DMS153 treated with DMSO at 0.1 percent for 48 hours (cell line): ENCODE measurements around the gene PLSCR2.
"Not testable (repeated sequence)": the region's sequence is repeated elsewhere in the genome, so short reads cannot be mapped to it uniquely, and the experiment has no call there.

Experiments used
- DNase-seq: peaks from one replicate; lab custom pipeline; 2025; ENCODE audit not compliant: unreplicated experiment; lab: John Stamatoyannopoulos, UW

PLSCR2 gene

DNA sequence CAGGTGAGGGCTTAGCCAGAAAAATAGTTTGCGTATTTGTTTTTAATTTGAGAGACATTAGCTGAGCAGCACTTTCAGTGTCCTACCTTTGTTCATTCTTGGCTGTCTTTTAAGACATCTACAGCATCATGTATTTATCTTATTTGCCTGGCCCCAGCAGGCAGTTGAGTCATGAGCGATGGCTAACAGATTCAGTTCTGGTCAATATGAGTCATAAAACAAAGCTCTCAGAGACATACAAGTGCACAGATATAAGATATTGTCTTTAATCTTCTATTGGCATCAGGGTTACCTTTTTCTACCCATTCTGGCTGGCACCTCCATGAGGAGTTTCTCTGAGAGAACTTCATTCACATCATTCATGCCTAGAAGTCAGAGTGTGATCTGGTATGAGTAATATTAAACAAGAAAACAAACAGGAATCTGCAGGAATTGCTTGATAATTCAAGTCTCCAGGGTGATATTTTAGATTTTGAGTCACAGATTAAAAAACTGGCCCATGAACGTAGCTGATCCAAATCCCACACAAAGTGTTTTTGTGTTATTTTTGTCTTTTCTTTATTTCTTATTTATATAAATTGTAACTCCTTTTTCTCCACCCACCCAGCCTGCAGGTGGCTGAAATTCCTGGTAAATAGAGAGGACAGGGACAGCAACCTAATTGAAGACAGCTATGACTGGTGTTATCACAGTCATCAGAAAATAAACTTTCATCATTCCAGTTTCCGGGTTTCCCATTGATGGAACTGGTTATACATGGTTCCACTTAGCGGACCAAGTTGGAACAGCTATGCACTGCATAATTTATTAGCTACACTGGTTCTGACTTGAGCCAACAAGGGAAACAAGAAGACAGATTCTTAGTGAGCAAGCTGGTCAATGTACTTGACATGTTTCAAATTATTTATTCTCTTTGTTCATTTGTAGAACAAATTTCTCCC is 47.3 kb downstream of the PLSCR2 start:
- no peak for DNase-seq

DNA sequence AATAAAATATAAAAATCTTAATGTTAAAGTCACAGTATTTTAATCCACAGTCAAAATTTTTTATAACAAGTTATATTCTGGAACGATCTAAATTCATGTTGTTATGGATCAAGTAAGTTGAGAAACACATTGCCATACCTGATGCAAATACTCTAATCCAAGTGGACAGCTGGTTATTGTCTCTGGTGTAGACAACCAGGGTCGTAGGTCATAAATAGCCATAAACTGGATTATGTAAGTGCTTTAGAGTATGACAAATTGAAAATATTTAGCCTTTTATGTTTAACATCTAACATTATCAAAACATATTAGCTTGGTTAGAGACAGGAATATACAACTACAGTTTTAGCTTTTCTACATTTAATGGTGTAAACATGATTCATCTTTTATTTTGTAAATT is 53.0 kb downstream of the PLSCR2 start:
- DNase-seq: no peak

DNA sequence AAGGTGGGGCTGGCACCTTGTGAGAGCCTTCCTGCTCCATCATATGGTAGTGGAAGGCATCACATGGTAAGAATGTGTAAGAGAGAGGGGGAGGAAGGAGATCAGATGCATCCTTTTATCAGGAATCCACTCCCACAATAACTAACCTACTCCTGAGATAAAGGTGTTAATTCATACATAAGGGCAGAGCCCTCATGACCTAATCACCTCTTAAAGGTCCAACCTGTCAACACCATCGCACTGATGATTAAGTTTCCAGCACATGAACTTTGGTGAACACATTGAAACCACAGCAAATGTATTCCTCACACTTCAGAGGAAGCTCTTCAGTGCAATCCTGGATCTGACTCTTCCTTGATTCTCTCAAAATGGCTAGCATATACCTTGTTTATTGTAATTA is 55.4 kb downstream of the PLSCR2 start:
- DNase-seq: no peak

DNA sequence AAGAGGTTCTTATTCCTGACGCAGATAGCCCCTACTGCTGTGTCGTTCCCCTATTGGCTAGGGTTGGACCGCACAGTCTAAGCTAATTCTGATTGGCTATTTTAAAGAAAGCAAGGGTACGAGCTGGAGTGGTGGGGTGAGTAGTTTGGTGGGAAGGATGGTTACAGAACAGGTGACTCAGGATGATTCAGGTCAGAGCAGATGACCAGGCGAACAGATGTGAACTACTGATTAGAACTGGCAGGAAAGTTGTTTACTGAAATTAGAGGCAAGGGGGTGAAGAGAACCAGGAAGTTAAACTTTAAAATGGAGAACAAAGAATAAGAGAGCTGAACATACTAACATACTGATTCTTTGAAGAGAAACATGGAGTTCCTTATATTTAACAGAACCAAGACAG is 56.6 kb downstream of the PLSCR2 start:
- not testable (repeated sequence) for DNase-seq

DNA sequence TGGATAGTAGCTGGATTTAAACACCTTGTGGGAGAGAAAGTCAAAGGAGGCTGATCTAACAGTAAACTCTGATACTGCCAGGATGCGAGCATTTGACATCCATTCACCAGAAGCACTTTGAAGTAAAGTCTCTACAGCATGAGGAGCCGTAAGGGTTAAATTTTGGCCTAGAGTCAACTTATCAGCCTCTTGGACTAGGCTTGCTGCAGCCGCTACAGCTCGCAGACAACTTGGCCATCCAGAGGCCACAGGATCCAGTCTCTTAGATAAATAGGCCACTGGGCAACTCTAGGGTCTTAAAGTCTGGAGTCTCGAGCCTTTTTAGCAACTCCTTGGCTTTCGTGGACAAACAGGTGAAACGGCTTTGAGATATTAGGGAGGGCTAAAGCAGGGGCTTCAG is 61.4 kb downstream of the PLSCR2 start:
- no peak for DNase-seq

DNA sequence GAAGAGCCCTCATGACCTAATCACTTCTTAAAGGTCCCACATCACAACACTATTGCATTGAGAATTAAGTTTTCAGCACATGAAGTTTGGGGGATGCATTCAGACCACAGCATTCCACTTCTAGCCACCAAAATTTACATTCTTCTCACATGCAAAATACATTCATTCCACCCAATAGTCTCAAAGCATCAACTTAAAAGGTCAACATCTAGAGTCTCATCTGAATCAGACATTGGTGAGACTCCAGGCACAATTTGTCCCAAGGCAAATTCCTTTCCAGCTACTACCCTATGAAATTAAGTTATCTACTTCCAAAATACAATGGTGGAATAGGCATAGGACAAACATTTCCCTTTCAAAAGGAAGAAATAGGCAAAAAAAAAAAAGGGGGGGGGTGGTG is 64.9 kb downstream of the PLSCR2 start:
- DNase-seq: no peak

DNA sequence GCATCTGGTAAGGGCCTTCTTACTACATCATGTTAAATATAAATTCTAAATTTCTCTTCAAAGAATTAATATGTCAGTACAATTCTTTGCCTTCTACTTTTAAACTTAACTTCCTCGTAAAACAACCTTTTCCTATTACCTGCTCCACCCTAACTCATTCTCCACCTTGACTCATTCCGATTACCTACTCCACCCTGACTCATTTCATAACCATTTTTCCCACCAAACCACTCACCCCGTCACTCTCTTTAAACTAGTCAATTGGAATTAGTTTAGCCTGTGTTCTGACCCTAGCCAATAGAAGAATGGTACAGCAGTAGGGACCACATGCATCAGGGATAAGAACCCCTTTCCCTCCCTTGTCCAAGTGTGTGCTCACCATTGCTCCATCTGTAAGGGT is 65.6 kb downstream of the PLSCR2 start:
- no peak for DNase-seq

DNA sequence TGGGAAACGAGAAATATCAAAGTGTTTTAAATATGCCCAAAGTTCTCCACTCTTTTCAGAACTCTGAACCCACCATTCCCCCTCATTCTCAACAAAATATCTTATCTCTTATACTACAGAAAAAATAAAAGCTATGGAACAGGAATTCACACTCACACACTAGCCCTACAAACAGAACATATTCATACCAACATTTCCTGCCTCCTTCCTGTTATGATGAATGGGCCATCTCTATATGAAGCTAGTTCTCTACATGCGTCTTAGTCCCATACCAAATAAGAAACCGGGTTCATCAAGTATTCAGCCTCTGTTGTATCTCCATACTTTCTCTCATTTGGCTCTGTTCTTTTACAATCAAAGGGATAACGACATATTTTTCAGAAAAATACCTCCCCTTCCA is 72.6 kb downstream of the PLSCR2 start:
- no peak for DNase-seq

DNA sequence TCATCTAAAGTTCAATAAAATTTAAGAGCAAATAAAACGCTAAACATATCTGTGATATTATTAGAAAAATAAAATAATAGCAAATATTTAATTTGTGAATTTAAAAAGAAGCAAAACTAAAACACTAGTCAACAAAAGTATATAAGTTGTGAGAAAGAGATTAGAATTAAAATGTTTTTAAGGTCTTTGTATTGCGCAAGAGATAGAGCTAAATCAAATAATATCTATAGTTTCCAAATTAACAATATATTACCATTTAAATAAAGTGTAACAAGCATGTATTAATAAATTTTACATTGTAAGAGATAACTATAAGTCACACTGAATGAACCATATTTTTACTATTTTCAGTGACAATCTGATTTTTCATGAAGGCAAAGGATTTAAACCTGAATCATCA is 74.2 kb downstream of the PLSCR2 start:
- no peak for DNase-seq

DNA sequence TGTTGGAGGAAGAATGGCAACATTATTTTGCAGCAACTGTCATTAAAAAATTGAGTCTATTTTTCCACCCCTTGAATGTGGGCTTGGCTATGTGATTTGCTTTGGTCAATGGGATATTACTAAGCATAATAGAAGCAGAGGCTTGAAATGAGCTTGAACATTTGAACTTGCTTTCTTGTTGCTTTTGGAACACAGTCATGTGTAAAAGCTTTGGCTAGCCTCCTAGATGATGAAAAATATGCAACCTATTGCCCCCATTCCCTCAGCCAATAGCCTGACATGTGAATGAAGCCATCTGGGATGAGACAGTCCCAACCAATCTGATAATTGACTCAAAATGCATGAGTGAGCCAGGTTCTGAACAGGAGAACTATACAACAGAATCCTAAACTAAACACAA is 78.4 kb downstream of the PLSCR2 start:
- DNase-seq: no peak

DNA sequence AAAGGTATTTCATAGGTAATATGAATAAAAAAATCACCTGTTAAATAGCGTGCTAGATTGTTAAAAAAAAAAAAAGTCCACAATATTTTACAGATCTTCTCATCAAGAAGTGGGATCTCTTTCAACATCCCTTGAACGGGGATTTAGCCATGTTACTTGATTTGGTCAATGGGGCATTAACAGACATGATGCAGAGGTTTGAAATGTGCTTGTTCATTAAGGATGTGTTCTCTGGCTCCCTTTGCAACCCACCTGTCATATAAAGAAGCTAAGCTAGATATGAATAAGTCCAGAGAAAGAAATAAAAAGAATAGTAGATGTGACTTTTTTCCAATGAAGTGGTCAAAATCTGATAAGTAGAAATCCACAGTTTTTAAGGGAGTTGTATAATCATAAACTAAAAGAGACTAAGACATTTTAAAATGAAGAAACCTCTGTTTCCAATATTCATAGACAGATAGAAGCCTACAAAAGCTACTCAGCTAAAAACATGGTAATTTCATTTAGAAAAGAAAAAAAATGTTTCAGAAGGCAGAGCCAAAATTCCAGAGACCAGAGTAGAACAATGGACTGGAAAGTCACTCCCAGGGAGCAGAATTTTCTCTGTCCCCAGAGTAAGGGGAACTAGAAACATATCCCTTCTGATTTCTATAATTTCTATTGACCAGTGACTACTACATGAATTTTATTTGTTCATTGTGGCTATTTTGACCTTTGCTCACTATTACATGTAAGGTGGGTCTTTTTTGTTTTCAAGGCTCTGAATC is 79.2 kb downstream of the PLSCR2 start:
- DNase-seq: no peak

DNA sequence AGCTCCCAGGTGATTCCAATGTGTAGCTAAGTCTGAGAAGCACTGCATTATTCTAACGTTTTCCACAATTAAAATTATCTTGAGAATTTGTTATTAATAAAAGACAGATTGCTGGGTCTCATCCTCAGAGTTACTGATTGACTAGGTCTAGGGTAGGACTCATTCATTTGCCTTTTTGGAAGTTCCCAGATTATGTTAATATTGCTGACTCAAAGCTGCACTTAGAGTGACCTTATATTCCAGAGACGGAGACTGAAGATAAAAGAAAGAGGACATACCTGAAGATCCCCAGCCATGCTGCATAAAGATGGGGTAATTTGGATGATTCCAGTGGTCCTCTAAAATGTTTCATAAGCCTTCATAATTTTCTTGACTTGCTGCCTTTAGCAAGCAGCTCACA is 81.8 kb downstream of the PLSCR2 start:
- DNase-seq: no peak

DNA sequence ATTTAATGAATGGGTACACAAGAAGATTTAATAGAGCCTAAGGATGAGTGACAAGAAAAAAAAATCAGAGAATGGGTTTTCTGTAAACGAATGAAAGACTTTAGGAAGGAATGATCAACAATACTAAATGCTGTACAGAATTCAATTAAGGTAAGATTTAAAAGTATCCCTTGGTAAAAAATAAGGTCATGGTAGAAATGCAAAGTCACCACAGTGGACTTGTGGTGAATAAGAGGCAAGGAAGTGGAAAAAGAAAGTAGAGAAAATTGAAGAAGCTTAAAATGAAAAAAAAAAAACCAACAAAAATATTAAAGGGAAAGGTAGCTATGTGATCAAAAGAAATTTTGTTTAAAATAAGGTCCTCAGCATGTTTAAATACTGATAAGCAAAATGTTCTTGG is 82.4 kb downstream of the PLSCR2 start:
- no peak for DNase-seq

DNA sequence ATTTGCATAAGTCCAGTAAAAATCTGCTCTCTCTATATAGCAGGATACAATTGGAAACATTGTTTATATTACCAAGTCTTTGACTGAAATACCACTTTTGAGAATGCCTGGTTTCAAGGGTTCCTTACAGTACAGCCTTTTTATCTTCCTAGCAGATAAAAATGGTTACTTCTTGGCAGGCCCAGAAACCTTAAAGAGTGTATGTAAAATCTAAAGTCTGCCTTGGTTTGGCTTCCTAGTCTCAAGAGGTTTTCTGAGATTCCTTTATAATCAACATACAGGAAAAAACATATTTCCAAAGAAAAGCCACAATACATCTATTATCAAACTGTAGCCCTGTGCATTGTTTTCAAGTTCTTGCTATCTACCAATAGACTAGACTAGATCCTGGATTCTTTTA is 84.6 kb downstream of the PLSCR2 start:
- no peak for DNase-seq
